Activated CD8-positive, alpha-beta T cell treated with anti-CD3 and anti-CD28 coated beads, Interleukin-2, amount 10 ng/mL, durations not matched to agents 7 days and 5 days (primary cell): ENCODE data around the gene HOXA5. TPM values are rescaled to one million over a fixed set of nuclear protein-coding genes. Genes with fewer than 3 reads are reported as not detected.

Experiments used
- ATAC-seq: fragments of 150-1000 bp; cut with Tn5 transposase; one replicate; pipeline ENCODE4 v1.10.0; 2021; ENCODE audit warnings: moderate library complexity
- CTCF ChIA-PET: fragments of 350-600 bp; sonication (Branson Sonifier 250); formaldehyde crosslinking; loops from one replicate; lab custom pipeline; 2021; ENCODE audit warnings: antibody characterized with exemption; lab: Charles Lee
- POLR2A ChIA-PET: fragments of 350-600 bp; sonication (Branson Sonifier 250); formaldehyde crosslinking; loops from one replicate; lab custom pipeline; 2021; ENCODE audit warnings: antibody characterized with exemption; lab: Charles Lee
- DNase-seq: peaks from one replicate; pipeline ENCODE4 v3.0.0-alpha.2; 2020
- H3K27ac Mint-ChIP-seq: one replicate; pipeline ENCODE4 v1.8.0; 2021; ENCODE audit warnings: mild to moderate bottlenecking, mixed read lengths
- H3K27me3 Mint-ChIP-seq: one replicate; pipeline ENCODE4 v1.8.0; 2021; ENCODE audit warnings: low read depth, mixed read lengths
- H3K36me3 Mint-ChIP-seq: one replicate; pipeline ENCODE4 v1.8.0; 2021; ENCODE audit warnings: low read depth, mixed read lengths
- H3K4me1 Mint-ChIP-seq: one replicate; pipeline ENCODE4 v1.8.0; 2021; ENCODE audit warnings: low read depth, mixed read lengths
- H3K4me3 Mint-ChIP-seq: one replicate; pipeline ENCODE4 v1.8.0; 2021; ENCODE audit warnings: mild to moderate bottlenecking, mixed read lengths
- H3K9me3 Mint-ChIP-seq: one replicate; pipeline ENCODE4 v1.8.0; 2022; ENCODE audit warnings: mixed read lengths; ENCODE audit not compliant: insufficient read depth
- total RNA-seq, 2 experiments: library from RNA; stranded (reverse); gene quantifications; one replicate each; pipeline ENCODE4 v1.2.3, GENCODE V29; 2021

HOXA5 gene
- total RNA-seq, 2 experiments from 2014 or later: not detected

GRCh38 chr7:27123477-27124053 lies 19.9 kb downstream of the HOXA5 start:
- peaks cover 23% of the 10 kb centered on the region for H3K27me3 Mint-ChIP-seq
- no peaks in the 10 kb centered on the region for H3K9me3 Mint-ChIP-seq
- no peak for DNase-seq
- CTCF ChIA-PET: no interaction called here
- H3K4me1 Mint-ChIP-seq: peaks cover 2% of the 10 kb centered on the region
- no peaks in the 10 kb centered on the region for H3K36me3 Mint-ChIP-seq
- H3K4me3 Mint-ChIP-seq: no peak overlapping the region
- H3K27ac Mint-ChIP-seq: no peak overlapping the region
- ATAC-seq: no peak
- POLR2A ChIA-PET: no interaction called here

GRCh38 chr7:27123007-27123476 lies 20.4 kb downstream of the HOXA5 start:
- CTCF ChIA-PET: no interaction called here
- Mint-ChIP-seq H3K27me3 (peaks cover 21% of the 10 kb centered on the region), H3K4me3 (no peak overlapping the region), H3K36me3 (no peaks in the 10 kb centered on the region), H3K27ac (no peak overlapping the region), H3K4me1 (peaks cover 2% of the 10 kb centered on the region), H3K9me3 (no peaks in the 10 kb centered on the region)
- ATAC-seq: no peak
- DNase-seq: no peak
- POLR2A ChIA-PET: no interaction called here

- Mint-ChIP-seq H3K36me3 (no peaks in the 10 kb centered on the region), H3K9me3 (no peaks in the 10 kb centered on the region), H3K27me3 (peaks cover 14% of the 10 kb centered on the region), H3K27ac (no peak overlapping the region), H3K4me1 (peaks cover 2% of the 10 kb centered on the region), H3K4me3 (no peak overlapping the region)
- ChIA-PET POLR2A (interaction anchor here (1.3 kb wide), 1 partner anchor 8 kb away, joined by 3 read pairs; the partner anchor contains the start of gene HOXA4), CTCF (no interaction called here)
- no peak for DNase-seq
- no peak for ATAC-seq
Measured at GRCh38 chr7:27122077-27122910, 21.2 kb downstream of the HOXA5 start.

- POLR2A ChIA-PET: interaction anchor here (1.3 kb wide), 1 partner anchor 9 kb away, joined by 3 read pairs; the partner anchor contains the start of gene HOXA4
- Mint-ChIP-seq H3K27ac (no peak overlapping the region), H3K4me1 (peaks cover 2% of the 10 kb centered on the region), H3K9me3 (no peaks in the 10 kb centered on the region), H3K4me3 (no peak overlapping the region), H3K36me3 (no peaks in the 10 kb centered on the region), H3K27me3 (peaks cover 10% of the 10 kb centered on the region)
- DNase-seq (no peak), ATAC-seq (no peak)
- CTCF ChIA-PET: no interaction called here
Measured at GRCh38 chr7:27121684-27122076, 21.8 kb downstream of the HOXA5 start.

- POLR2A ChIA-PET: interaction anchor here (0.8 kb wide), 1 partner anchor 352 kb away, joined by 3 read pairs; no protein-coding TSS in a partner anchor
- no peaks in the 10 kb centered on the region for H3K36me3 Mint-ChIP-seq
- DNase-seq: no peak
- H3K27ac Mint-ChIP-seq: no peak overlapping the region
- H3K9me3 Mint-ChIP-seq: no peaks in the 10 kb centered on the region
- no peak for ATAC-seq
- peaks cover 2% of the 10 kb centered on the region for H3K4me1 Mint-ChIP-seq
- H3K4me3 Mint-ChIP-seq: no peak overlapping the region
- H3K27me3 Mint-ChIP-seq: no peaks in the 10 kb centered on the region
- CTCF ChIA-PET: interaction anchor here (0.7 kb wide), 1 partner anchor 10 kb away, joined by 3 read pairs; no protein-coding TSS in a partner anchor
Measured at GRCh38 chr7:27119412-27119911, 24.0 kb downstream of the HOXA5 start.

- ATAC-seq (no peak), DNase-seq (no peak)
- POLR2A ChIA-PET: no interaction called here
- Mint-ChIP-seq H3K4me3 (no peak overlapping the region), H3K27me3 (no peaks in the 10 kb centered on the region), H3K9me3 (no peaks in the 10 kb centered on the region), H3K36me3 (no peaks in the 10 kb centered on the region), H3K4me1 (peaks cover 2% of the 10 kb centered on the region), H3K27ac (no peak overlapping the region)
- CTCF ChIA-PET: no interaction called here
Measured at GRCh38 chr7:27118580-27118979, 24.9 kb downstream of the HOXA5 start.

- Mint-ChIP-seq H3K27me3 (no peaks in the 10 kb centered on the region), H3K27ac (no peak overlapping the region), H3K9me3 (no peaks in the 10 kb centered on the region), H3K4me1 (peaks cover 2% of the 10 kb centered on the region), H3K36me3 (no peaks in the 10 kb centered on the region), H3K4me3 (no peak overlapping the region)
- DNase-seq: no peak
- CTCF ChIA-PET: no interaction called here
- ATAC-seq: no peak
- POLR2A ChIA-PET: no interaction called here
Measured at GRCh38 chr7:27117887-27118491, 25.5 kb downstream of the HOXA5 start.

- H3K4me3 Mint-ChIP-seq: no peak overlapping the region
- DNase-seq (no peak), ATAC-seq (no peak)
- ChIA-PET POLR2A (interaction anchor here (0.6 kb wide), 1 partner anchor 36 kb away, joined by 3 read pairs; no protein-coding TSS in a partner anchor), CTCF (no interaction called here)
- H3K36me3 Mint-ChIP-seq: no peaks in the 10 kb centered on the region
- no peaks in the 10 kb centered on the region for H3K4me1 Mint-ChIP-seq
- no peak overlapping the region for H3K27ac Mint-ChIP-seq
- H3K27me3 Mint-ChIP-seq: no peaks in the 10 kb centered on the region
- no peaks in the 10 kb centered on the region for H3K9me3 Mint-ChIP-seq
Measured at GRCh38 chr7:27116962-27117886, 26.3 kb downstream of the HOXA5 start.

- no peaks in the 10 kb centered on the region for H3K9me3 Mint-ChIP-seq
- POLR2A ChIA-PET: interaction anchor here (0.6 kb wide), 1 partner anchor 35 kb away, joined by 3 read pairs; no protein-coding TSS in a partner anchor
- DNase-seq (no peak), ATAC-seq (no peak)
- H3K27ac Mint-ChIP-seq: no peak overlapping the region
- H3K4me1 Mint-ChIP-seq: no peaks in the 10 kb centered on the region
- H3K36me3 Mint-ChIP-seq: no peaks in the 10 kb centered on the region
- CTCF ChIA-PET: no interaction called here
- no peak overlapping the region for H3K4me3 Mint-ChIP-seq
- H3K27me3 Mint-ChIP-seq: no peaks in the 10 kb centered on the region
Measured at GRCh38 chr7:27116031-27116961, 27.2 kb downstream of the HOXA5 start.

GRCh38 chr7:27115221-27116026 lies 28.1 kb downstream of the HOXA5 start:
- Mint-ChIP-seq H3K36me3 (no peaks in the 10 kb centered on the region), H3K4me3 (no peak overlapping the region), H3K27me3 (no peaks in the 10 kb centered on the region), H3K4me1 (no peaks in the 10 kb centered on the region), H3K27ac (no peak overlapping the region), H3K9me3 (no peaks in the 10 kb centered on the region)
- ChIA-PET POLR2A (no interaction called here), CTCF (no interaction called here)
- DNase-seq (no peak), ATAC-seq (no peak)
